Measurements from ENCODE around the gene SIGLEC6.

GRCh38 chr19:51570962-51571575 is 39.6 kb upstream of the SIGLEC6 start, which contains the start of gene ZNF175:
- TF ChIP-seq, protein P1, sequence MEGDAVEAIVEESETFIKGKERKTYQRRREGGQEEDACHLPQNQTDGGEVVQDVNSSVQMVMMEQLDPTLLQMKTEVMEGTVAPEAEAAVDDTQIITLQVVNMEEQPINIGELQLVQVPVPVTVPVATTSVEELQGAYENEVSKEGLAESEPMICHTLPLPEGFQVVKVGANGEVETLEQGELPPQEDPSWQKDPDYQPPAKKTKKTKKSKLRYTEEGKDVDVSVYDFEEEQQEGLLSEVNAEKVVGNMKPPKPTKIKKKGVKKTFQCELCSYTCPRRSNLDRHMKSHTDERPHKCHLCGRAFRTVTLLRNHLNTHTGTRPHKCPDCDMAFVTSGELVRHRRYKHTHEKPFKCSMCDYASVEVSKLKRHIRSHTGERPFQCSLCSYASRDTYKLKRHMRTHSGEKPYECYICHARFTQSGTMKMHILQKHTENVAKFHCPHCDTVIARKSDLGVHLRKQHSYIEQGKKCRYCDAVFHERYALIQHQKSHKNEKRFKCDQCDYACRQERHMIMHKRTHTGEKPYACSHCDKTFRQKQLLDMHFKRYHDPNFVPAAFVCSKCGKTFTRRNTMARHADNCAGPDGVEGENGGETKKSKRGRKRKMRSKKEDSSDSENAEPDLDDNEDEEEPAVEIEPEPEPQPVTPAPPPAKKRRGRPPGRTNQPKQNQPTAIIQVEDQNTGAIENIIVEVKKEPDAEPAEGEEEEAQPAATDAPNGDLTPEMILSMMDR (conservative IDR thresholded peaks at IDR 0.05): no peak
- no peak for TF ChIP-seq ZFX (IDR thresholded peaks at IDR 0.05)

All from C4-2B (cell line).